Muscle layer of colon (tissue), 2 donors: ENCODE measurements around the gene DHX36.

ENCODE experiments used
- H3K27ac ChIP-seq: one replicate; pipeline ENCODE4 v1.7.0; 2013; ENCODE audit warnings: low read depth, mild to moderate bottlenecking, low read length, moderate library complexity
- H3K27me3 ChIP-seq, 2 donors: one replicate each; pipeline ENCODE4 v1.7.0; 2013; ENCODE audit warnings: low read length in 2 of 2, mild to moderate bottlenecking in 2 of 2; ENCODE audit not compliant: insufficient read depth in 2 of 2, control insufficient read depth in 1 of 2
- H3K36me3 ChIP-seq: one replicate; pipeline ENCODE4 v1.7.0; 2013; ENCODE audit warnings: mild to moderate bottlenecking, low read length; ENCODE audit not compliant: insufficient read depth
- H3K4me1 ChIP-seq: one replicate; pipeline ENCODE4 v1.7.0; 2013; ENCODE audit warnings: mild to moderate bottlenecking, low read length; ENCODE audit not compliant: insufficient read depth
- H3K4me3 ChIP-seq, 2 donors: one replicate each; pipeline ENCODE4 v1.7.0; 2013; ENCODE audit warnings: low read length in 2 of 2, low read depth in 1 of 2, mild to moderate bottlenecking in 1 of 2, moderate library complexity in 1 of 2
- H3K9ac ChIP-seq: one replicate; pipeline ENCODE4 v1.7.0; 2013; ENCODE audit warnings: low read length
- H3K9me3 ChIP-seq: one replicate; pipeline ENCODE4 v1.7.0; 2013; ENCODE audit warnings: mild to moderate bottlenecking, low read length
- donor health status: abdominal sarcoma.
- donor health status: Adenocarcinoma of cecum.

The DHX36 gene, protein sequence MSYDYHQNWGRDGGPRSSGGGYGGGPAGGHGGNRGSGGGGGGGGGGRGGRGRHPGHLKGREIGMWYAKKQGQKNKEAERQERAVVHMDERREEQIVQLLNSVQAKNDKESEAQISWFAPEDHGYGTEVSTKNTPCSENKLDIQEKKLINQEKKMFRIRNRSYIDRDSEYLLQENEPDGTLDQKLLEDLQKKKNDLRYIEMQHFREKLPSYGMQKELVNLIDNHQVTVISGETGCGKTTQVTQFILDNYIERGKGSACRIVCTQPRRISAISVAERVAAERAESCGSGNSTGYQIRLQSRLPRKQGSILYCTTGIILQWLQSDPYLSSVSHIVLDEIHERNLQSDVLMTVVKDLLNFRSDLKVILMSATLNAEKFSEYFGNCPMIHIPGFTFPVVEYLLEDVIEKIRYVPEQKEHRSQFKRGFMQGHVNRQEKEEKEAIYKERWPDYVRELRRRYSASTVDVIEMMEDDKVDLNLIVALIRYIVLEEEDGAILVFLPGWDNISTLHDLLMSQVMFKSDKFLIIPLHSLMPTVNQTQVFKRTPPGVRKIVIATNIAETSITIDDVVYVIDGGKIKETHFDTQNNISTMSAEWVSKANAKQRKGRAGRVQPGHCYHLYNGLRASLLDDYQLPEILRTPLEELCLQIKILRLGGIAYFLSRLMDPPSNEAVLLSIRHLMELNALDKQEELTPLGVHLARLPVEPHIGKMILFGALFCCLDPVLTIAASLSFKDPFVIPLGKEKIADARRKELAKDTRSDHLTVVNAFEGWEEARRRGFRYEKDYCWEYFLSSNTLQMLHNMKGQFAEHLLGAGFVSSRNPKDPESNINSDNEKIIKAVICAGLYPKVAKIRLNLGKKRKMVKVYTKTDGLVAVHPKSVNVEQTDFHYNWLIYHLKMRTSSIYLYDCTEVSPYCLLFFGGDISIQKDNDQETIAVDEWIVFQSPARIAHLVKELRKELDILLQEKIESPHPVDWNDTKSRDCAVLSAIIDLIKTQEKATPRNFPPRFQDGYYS

DNA sequence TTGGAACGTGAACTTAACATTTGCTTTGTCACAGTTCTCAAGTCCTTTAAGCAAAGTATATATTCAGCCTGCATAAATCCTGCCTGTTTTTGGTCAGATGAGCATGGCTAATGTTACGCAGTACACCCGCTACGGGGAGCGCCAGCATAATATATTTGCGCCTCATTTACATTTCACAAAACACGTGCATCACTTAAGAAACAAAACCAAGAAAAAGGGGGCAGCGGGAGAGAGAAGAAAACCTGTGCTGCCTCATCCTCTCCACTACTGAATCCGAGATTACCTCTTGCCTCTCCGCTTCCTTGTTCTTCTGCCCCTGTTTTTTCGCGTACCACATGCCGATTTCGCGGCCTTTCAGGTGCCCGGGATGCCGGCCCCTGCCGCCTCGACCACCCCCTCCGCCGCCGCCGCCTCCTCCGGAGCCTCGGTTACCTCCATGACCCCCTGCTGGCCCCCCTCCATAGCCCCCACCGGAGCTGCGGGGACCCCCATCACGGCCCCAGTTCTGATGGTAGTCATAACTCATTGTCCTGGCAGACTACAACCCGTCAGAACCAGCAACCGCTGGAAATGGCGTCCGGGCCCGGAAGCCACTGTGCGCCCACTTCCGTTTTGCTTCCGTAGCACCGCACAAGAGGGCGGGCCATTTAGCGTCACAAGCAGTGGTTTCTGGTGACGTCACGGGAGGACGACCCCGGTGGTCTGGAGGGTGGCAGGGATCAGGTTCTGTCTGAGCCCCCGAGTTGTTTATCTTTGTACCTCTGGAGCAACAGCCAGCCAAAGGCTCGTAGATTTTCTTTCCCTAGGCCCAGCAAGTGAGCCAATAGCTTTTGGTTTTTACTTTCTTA lies at the start of gene DHX36:
Gene DHX36 (minus strand): TSS at position 597 of the 848 bp plus-strand sequence. CDS start 71 bp downstream, at position 526.
- Histone ChIP-seq H3K9me3 (no peaks in the 10 kb centered on the region), H3K27me3 (no peaks in the 10 kb centered on the region), H3K4me3 (peak within 1 kb of the TSS; percentile 94 to 99), H3K27ac (peak within 1 kb of the TSS; percentile 96), H3K4me1 (peaks cover 28% of the 10 kb centered on the region), H3K9ac (peak within 1 kb of the TSS; percentile 99), H3K36me3 (no peaks in the 10 kb centered on the region)

DNA sequence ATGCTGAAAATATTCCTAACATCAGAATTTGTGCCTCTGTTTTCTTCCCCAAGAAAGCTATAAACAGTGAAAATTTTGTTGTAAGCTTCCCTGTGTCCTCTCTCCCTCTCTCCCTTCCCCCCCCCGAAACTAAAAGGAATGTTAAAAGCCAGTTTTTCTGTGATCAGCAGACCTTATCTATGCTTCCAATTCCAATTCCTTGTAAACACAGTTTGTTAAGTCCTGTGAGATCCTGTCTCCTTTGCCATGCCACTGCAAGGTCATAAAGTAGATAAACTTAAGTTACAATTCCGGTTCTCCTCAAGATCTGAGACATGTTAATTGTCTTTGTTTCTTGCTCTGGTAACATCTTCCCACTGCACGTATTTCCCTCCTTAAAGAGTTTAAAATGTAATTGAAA lies 42.9 kb upstream of the DHX36 start:
- no peak overlapping the region for H3K4me3 ChIP-seq
- H3K27me3 ChIP-seq = no peaks in the 10 kb centered on the region
- no peaks in the 10 kb centered on the region for H3K36me3 ChIP-seq
- no peak overlapping the region for H3K27ac ChIP-seq
- no peaks in the 10 kb centered on the region for H3K4me1 ChIP-seq
- H3K9me3 ChIP-seq = no peaks in the 10 kb centered on the region
- H3K9ac ChIP-seq = no peak overlapping the region

DNA sequence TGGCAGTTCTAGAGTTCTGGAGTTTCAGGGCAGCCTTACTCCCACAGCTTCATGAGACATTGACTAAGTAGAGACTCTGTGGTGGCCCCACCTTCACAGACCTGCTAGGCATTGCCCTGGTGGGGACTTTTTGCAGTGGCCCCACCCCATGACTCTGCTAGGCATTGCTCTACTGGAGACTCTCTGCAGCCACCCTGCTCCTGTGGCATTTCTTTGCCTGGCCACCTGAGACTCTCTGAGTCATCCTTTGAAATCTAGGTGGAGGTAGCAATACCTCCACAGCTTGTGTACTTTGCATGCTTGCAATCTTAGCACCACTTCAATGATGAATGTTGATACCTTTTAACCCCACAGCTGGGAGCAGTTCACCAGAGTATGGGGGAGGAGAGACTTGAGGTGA lies 40.6 kb upstream of the DHX36 start:
- Histone ChIP-seq H3K27ac (no peak overlapping the region), H3K36me3 (no peaks in the 10 kb centered on the region), H3K4me1 (no peaks in the 10 kb centered on the region), H3K9ac (no peak overlapping the region), H3K27me3 (no peaks in the 10 kb centered on the region), H3K4me3 (no peak overlapping the region), H3K9me3 (no peaks in the 10 kb centered on the region)

DNA sequence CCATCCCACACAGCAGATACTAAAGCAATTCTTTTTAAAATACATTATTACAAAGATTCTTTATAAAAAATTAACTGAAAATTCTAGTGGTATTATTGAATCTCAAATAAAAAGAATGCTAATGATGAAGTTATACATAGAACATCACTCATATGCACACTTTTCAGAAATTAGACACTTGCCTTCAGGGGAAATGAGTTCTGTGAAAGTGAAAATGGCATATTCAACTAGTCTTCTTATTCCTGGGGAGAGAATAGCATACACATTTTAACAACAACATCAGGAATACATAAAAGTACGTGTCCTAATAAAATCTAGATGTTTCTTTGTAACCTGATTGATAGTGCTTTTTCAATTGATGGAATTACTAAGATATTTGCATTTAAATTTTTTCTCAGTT lies 36.8 kb upstream of the DHX36 start:
- no peaks in the 10 kb centered on the region for H3K36me3 ChIP-seq
- H3K9ac ChIP-seq = no peak overlapping the region
- no peak overlapping the region for H3K4me3 ChIP-seq
- no peaks in the 10 kb centered on the region for H3K4me1 ChIP-seq
- H3K27ac ChIP-seq = no peak overlapping the region
- no peaks in the 10 kb centered on the region for H3K9me3 ChIP-seq
- H3K27me3 ChIP-seq = no peaks in the 10 kb centered on the region

DNA sequence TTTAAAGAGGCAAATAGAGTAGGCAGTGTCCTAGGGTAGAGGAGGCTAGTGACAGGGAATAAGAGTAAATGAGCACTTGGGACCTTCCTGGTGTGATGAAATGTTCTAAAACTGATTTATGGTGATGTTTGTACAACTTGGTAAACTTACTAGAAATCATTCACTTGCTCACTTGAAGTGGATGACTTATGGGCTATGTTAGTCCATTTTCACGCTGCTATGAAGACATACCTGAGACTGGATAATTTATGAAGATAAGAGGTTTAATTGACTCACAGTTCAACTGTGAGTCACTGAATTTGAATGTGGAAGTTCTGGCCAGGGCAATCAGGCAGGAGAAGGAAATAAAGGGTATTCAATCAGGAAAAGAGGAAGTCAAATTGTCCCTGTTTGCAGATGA lies 31.7 kb upstream of the DHX36 start:
- Histone ChIP-seq H3K4me3 (no peak overlapping the region), H3K36me3 (no peaks in the 10 kb centered on the region), H3K9me3 (no peaks in the 10 kb centered on the region), H3K27me3 (no peaks in the 10 kb centered on the region), H3K4me1 (no peaks in the 10 kb centered on the region), H3K9ac (no peak overlapping the region), H3K27ac (no peak overlapping the region)

DNA sequence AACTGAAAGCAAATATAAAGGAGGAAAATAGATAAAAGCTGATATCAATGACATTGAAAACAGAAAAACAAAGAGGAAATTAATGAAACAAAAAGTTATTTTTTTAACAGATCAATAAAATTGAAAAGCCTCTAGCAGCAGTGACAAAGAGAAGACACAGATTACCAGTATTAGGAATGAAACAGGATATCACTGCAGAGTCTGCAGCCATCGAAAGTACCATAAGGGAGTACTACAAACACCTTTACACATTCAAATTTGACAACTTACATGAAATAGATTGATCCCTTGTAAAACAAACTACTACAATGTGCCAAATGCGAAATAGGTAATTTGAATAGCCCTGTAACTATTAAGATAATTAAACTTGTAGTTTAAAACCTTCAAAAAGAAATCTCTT lies 24.9 kb upstream of the DHX36 start:
- no peaks in the 10 kb centered on the region for H3K4me1 ChIP-seq
- no peaks in the 10 kb centered on the region for H3K36me3 ChIP-seq
- H3K27ac ChIP-seq = no peak overlapping the region
- no peak overlapping the region for H3K4me3 ChIP-seq
- no peak overlapping the region for H3K9ac ChIP-seq
- no peaks in the 10 kb centered on the region for H3K9me3 ChIP-seq
- H3K27me3 ChIP-seq = no peaks in the 10 kb centered on the region

DNA sequence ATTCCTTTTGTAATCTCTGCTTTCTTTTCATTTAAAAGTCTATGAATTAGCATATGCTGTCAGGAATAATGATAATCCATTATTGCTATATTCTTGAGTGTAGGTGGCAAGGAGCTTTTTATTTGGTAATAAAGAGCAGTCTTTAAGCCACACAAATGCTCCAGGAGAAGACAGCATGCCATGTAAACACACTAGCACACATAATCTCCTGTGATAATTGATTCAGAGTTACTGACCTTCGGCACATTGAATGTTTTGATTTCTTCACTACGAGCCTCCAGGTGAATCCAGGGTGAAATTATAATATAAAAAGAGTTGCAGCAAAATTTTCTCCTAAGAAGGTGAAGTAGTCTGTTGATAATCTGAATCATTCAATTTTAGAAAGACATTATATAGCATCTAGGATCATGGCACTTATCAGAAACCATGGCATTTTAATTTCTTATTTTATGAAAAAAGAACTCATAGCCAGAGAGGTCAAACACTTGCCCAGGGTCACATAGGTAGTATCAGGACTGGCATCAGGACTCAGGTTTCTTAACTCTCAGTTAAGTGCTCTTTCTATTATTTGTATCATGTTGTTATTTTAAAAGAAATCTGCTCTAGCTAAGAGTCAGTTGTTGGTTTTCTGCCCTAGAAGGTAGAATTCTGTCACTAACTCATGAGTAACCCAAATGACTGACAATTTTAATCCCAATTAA lies 21.3 kb upstream of the DHX36 start:
- no peaks in the 10 kb centered on the region for H3K9me3 ChIP-seq

DNA sequence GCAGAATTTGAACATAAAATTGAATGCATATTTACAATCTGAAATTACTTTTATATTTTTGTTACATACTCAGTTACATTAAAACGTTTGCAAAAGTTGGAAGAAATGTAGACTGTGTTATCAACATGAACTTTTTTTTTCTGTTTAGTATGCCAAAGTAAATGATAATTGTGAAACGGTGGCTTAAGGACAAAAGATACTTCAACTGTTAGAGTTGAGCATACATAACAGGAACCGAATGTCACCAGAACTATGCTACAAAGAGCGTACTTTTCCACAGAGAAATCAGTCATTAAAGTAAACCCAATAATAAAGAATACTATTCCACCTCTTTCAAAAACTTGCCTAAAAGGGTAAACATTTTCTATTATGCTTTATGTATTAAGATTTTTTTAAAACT lies 14.3 kb upstream of the DHX36 start:
- Histone ChIP-seq H3K9ac (no peak overlapping the region), H3K27ac (no peak overlapping the region), H3K27me3 (no peaks in the 10 kb centered on the region), H3K9me3 (no peaks in the 10 kb centered on the region), H3K36me3 (no peaks in the 10 kb centered on the region), H3K4me1 (no peaks in the 10 kb centered on the region), H3K4me3 (no peak overlapping the region)

More for the DNA sequence above, 21.3 kb upstream of the DHX36 start:
- Histone ChIP-seq H3K4me3 (no peak overlapping the region), H3K36me3 (no peaks in the 10 kb centered on the region), H3K27me3 (no peaks in the 10 kb centered on the region), H3K27ac (no peak overlapping the region), H3K9ac (no peak overlapping the region), H3K4me1 (no peaks in the 10 kb centered on the region)

DNA sequence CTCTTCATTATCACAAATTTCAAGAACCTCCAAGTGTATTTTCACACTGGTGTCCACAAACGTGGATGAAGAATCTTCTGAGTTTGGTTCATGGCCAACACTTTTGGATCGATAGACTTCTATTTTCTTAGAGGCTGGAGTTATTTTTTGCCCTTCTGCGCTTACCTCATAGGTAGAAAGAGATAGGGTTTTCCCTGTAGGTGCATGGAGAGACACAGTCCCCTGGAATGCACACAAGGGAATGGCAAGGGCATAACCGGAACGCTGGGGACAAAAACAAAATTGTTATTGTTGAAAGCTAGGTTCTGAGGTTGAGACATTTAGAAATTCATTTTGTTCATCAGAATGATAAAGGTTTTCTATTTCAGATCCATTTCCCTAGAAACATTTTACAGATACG lies 13.7 kb upstream of the DHX36 start:
- no peaks in the 10 kb centered on the region for H3K36me3 ChIP-seq
- no peaks in the 10 kb centered on the region for H3K9me3 ChIP-seq
- H3K4me3 ChIP-seq = no peak overlapping the region
- no peak overlapping the region for H3K27ac ChIP-seq
- no peaks in the 10 kb centered on the region for H3K27me3 ChIP-seq
- H3K9ac ChIP-seq = no peak overlapping the region
- H3K4me1 ChIP-seq = no peaks in the 10 kb centered on the region

DNA sequence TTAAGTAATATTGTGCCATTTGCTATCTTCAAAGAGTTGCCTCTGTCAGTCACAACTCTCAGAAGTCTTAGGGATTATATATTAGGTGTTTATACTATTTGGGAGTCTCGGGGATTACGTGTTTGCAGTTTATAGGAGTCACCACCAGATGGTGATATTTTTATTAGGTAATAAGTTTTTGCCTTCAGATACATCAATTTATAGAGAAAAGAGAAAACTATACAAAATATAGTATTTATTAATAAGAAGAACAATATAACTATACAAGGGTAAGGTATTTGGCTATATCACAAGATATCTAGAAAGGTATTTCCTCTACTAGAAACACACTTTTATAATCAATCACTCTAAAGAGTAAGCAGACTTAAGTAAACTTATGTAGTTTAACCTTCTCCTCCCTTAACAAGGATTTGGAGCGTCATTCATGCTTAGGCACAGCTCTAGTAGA lies 10.7 kb upstream of the DHX36 start:
- H3K27me3 ChIP-seq = no peaks in the 10 kb centered on the region
- no peak overlapping the region for H3K27ac ChIP-seq
- H3K4me3 ChIP-seq = no peak overlapping the region
- no peaks in the 10 kb centered on the region for H3K9me3 ChIP-seq
- no peak overlapping the region for H3K9ac ChIP-seq
- H3K36me3 ChIP-seq = no peaks in the 10 kb centered on the region
- no peaks in the 10 kb centered on the region for H3K4me1 ChIP-seq
